Endothelial cell (in vitro differentiated cells): ENCODE measurements around the gene CUX1. TPM values are rescaled to one million over a fixed set of nuclear protein-coding genes. Genes with fewer than 3 reads are reported as not detected.
"Not testable (repeated sequence)": the region's sequence is repeated elsewhere in the genome, so short reads cannot be mapped to it uniquely, and the experiment has no call there.

Experiments
- DNase-seq: peaks from one replicate; pipeline ENCODE4 v3.0.0; 2021; ENCODE audit warnings: low spot score
- H3K27ac Mint-ChIP-seq: one replicate; pipeline ENCODE4 v1.8.0; 2021; ENCODE audit warnings: mixed read lengths, inconsistent platforms; ENCODE audit not compliant: unreplicated experiment
- H3K27me3 Mint-ChIP-seq: one replicate; pipeline ENCODE4 v1.8.0; 2021; ENCODE audit warnings: mild to moderate bottlenecking, moderate library complexity, mixed read lengths, inconsistent platforms; ENCODE audit not compliant: unreplicated experiment
- H3K36me3 Mint-ChIP-seq: one replicate; pipeline ENCODE4 v1.8.0; 2021; ENCODE audit warnings: mild to moderate bottlenecking, low read depth, mixed read lengths, inconsistent platforms; ENCODE audit not compliant: unreplicated experiment
- H3K4me1 Mint-ChIP-seq: one replicate; pipeline ENCODE4 v1.8.0; 2021; ENCODE audit warnings: mild to moderate bottlenecking, mixed read lengths, inconsistent platforms; ENCODE audit not compliant: unreplicated experiment
- H3K4me3 Mint-ChIP-seq: one replicate; pipeline ENCODE4 v1.8.0; 2021; ENCODE audit warnings: mild to moderate bottlenecking, mixed read lengths, inconsistent platforms; ENCODE audit not compliant: unreplicated experiment
- H3K9me3 Mint-ChIP-seq: one replicate; pipeline ENCODE4 v1.8.0; 2021; ENCODE audit warnings: mixed read lengths, inconsistent platforms; ENCODE audit not compliant: unreplicated experiment
- CTCF ChIP-seq: fragments of 200-600 bp; sonication (generic); IDR thresholded peaks from one replicate; pipeline ENCODE4 v1.5.0; 2021; ENCODE audit warnings: antibody characterized with exemption; ENCODE audit not compliant: unreplicated experiment
- total RNA-seq: library from RNA; stranded (reverse); fragmentation: NEBNext Ultra II Directional; extraction: Animal tissue kit (Norgen Biotek cat#: 25700); gene quantifications from one replicate; pipeline ENCODE4 v1.2.1, GENCODE V29; 2021; ENCODE audit not compliant: unreplicated experiment

Gene CUX1
- total RNA-seq, 1 donor from 2014 or later, result 43.7 TPM

GRCh38 chr7:101846800-101847538 lies 29.5 kb downstream of the CUX1 start:
- no peak for TF ChIP-seq CTCF
- peaks cover 8% of the 10 kb centered on the region for H3K4me1 Mint-ChIP-seq
- peaks cover 20% of the 10 kb centered on the region for H3K36me3 Mint-ChIP-seq
- H3K9me3 Mint-ChIP-seq, result peaks cover 4% of the 10 kb centered on the region
- no peak overlapping the region for H3K4me3 Mint-ChIP-seq
- DNase-seq, result no peak
- H3K27ac Mint-ChIP-seq, result no peak overlapping the region
- H3K27me3 Mint-ChIP-seq, result peaks cover 3% of the 10 kb centered on the region

- no peak for DNase-seq
- Mint-ChIP-seq H3K9me3 (peaks cover 4% of the 10 kb centered on the region), H3K27ac (no peak overlapping the region), H3K4me1 (peaks cover 12% of the 10 kb centered on the region), H3K27me3 (no peaks in the 10 kb centered on the region), H3K36me3 (peaks cover 20% of the 10 kb centered on the region), H3K4me3 (no peak overlapping the region)
- no peak for TF ChIP-seq CTCF
Measured at GRCh38 chr7:101848208-101848951, 31.0 kb downstream of the CUX1 start.

GRCh38 chr7:101849314-101849713 lies 31.9 kb downstream of the CUX1 start:
- Mint-ChIP-seq H3K27ac (peak overlapping the region; percentile 64), H3K36me3 (peaks cover 20% of the 10 kb centered on the region), H3K4me1 (peaks cover 11% of the 10 kb centered on the region)
- not testable (repeated sequence) for H3K27me3 Mint-ChIP-seq, H3K4me3 Mint-ChIP-seq, H3K9me3 Mint-ChIP-seq, DNase-seq

- not testable (repeated sequence) for H3K27me3 Mint-ChIP-seq, DNase-seq, H3K9me3 Mint-ChIP-seq, H3K27ac Mint-ChIP-seq, H3K4me3 Mint-ChIP-seq
- Mint-ChIP-seq H3K4me1 (peaks cover 22% of the 10 kb centered on the region), H3K36me3 (peaks cover 15% of the 10 kb centered on the region)
Measured at GRCh38 chr7:101852364-101852763, 34.9 kb downstream of the CUX1 start.

- Mint-ChIP-seq H3K9me3 (peaks cover 4% of the 10 kb centered on the region), H3K27ac (no peak overlapping the region), H3K27me3 (peaks cover 7% of the 10 kb centered on the region), H3K4me3 (no peak overlapping the region), H3K36me3 (peaks cover 7% of the 10 kb centered on the region), H3K4me1 (peaks cover 26% of the 10 kb centered on the region)
- no peak for TF ChIP-seq CTCF
- DNase-seq, result no peak
Measured at GRCh38 chr7:101853684-101854083, 36.3 kb downstream of the CUX1 start.
